HG03196 (cell line): Measurements from ENCODE around the gene GRAMD1B.

Source experiments
- ATAC-seq: cut with Tn5 transposase; IDR thresholded peaks from one replicate; pipeline ENCODE4 v1.9.1; 2021; ENCODE audit not compliant: unreplicated experiment

The GRAMD1B gene

DNA sequence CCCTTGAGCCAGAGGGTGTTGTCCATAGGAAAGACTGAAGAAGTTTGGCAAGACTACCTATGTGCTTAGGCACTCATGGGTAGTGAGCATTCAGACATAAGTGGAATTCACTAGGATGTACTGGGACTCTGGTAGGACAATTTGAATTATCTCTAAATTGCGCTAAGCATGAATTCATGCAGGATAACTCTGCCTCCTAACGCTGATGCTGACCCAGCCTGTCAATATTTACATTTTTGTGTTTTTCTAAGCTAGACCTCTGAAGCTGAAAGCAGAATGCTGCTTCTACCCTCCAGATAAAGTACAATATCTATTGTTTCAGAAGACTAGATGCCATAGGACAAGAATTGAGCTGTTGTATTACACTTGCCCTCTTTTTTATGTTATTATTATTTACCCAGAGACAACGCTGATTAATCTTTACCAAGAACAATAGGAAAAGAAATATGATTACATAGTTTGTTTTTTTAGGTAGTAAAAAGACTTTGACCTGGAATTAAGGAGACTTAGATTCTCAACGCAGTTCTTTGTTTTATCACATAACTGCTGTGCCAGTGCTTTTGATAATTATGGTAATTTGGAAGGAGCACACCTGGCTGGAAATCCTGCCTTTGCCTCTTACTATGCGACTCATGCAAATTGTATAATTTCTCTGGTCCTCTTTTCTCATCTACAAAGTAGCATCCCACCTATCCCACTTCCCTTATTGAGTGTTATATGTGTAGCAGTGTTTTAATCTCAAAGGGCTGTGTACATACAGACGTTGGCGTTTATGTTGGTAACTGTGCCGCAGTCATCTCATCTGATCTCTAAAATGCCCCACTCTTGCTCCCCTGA is 21.2 kb upstream of the GRAMD1B start:
- ATAC-seq = no peak

DNA sequence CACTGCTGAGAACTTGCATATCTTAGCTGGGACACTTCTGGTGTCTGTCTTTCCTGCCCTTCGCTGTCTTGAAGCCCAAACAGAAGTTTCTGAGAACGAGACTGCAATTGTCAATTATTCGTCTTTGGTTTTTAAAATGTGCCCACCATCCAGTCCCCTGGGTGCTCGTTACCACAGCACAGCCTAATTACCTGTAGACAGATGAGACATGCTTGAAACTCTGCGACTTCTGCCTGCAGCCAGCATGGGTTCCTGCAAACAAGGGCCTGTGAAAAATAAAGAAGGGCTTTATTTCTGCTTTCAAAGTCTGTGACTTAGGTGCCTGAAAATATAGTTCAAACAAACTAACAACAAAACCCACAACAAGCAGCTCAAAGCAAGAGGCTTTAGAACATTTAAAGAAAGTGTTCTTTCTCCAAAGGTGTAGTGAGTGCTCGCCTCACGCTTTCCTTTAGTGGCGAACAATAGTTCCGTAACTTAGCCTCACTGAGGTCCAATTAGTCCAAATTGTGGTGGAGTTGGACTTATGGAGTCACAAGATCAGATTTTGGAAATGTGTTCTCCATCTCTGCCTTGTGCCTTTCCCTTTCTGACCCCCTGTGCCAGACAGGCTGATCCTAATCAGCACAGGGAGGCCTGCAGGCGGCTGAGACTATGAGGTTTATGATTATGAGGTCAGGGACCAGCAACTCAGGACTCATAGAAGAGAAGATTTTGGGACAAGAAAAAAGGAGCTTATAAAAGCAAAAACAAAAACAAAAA is 20.4 kb upstream of the GRAMD1B start:
- no peak for ATAC-seq

DNA sequence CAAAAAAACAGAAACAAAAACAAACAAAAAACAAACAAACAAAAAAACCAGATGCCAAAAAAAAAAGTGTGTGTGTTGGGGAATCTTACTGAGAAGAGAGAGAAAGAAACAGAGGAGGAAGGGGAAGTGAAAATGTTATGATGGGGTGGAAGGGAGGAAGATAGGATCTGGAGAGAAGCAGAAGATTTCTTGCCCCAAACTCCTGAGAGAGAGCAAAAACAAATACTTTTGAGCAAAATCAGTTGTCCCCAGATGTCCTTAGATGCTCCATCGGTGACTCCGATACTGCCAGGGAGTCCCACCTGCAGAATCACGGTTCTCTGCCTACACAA is 19.9 kb upstream of the GRAMD1B start:
- ATAC-seq = no peak

DNA sequence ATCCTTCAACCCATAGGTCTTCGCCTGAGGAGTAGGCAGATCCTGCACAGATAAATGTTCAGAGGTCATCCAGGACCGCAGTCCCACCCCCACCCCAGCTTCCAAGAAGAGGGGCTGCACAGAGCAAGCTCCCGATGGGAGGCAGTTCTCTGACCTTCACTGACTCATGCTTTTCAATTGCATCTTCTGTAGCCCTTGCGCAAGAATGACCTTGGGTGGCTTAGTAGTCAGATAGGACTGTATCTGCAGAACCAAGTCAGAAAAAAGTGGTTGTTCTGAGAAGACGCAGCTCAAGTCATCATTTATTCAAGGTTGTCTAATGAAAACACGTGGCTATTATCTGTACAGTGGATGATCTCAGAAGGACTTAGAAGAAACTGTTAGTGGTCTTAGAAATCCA is 16.4 kb upstream of the GRAMD1B start:
- ATAC-seq = no peak

DNA sequence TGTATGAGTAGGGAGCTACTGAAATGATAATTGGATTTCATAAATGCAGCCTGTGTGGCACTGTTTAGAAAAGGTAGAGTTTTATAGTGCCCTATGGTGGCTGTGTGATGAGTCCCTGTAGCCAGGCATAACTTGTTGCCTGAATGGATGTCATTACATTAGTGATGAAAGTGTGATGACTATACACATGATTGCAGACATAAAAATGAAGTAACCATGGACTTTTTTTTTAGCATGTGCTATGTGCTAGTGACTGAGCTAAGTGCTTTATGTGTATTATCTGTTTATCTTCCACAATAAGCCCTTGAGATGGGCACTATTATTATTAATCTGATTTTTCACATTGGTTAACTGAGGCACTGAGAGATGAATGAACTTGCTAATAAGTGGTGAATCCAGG is 13.5 kb upstream of the GRAMD1B start:
- ATAC-seq = no peak

DNA sequence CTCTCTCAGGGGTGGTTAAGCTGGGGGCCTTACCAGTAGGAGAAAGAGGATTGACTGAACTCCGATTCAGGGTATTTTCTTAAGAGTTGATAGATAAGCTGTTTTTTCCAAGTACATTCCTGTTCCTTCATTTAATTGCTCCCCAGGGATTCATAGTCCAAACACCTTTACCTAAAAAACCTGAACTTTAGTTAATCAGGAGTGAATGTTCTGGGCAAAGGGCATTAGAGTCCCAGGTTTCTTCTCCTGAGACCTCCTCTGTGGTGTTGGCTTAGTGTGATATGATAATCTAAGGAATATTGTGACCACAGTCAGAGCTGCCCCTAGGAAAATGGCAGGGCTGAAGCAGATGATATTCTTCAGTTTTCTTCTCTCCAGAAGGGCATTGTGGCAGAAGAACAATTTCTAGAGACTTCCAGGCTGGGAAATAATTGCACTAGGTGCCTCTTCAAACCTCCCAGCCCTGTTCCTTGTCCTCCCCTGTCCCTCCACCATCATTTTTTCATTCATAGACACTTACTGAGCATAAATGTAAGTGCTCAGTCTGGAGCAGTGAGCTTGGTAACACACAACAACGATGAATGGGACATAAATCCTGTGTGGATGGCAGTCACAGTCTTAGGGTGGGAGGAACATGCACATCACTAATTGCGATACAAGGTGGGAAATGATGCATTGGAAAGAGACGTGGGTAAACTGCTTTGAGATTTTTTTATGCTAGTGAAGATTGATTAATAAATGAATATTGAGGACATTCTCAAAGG is 11.5 kb upstream of the GRAMD1B start:
- ATAC-seq = no peak

DNA sequence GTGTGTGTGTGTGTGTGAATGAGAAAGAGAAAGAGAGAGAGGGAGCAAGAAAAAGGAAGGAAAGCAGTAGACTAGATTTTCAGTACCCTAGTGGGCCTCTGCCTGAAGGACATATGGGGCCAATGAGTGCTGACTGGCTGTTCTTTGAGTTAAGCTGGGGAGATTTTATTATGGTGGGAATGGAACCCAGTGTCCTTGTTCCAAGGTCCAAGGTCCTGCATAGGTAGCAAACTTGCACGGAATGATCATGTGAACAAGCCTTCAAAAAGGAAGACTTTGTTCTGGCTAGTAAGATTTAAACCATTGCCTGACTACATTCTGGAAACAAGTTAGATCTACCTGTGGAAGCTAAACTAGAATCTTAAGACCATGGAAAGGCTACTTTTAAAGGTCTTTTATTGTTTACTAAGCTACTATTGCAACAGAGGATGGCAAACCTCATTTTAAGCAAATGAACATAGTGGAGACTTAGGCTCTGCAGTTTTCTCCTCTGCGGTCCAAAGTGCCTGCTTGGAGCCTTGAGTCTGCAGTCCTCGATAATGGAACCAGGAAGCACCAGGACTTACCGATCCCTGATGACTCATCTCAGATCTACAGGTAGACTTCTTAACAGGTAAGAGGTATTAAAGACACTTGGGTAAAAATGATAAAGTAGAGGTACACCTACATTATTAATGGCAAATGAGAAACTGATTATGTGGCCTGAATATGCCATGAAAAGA is 10.2 kb upstream of the GRAMD1B start:
- no peak for ATAC-seq

DNA sequence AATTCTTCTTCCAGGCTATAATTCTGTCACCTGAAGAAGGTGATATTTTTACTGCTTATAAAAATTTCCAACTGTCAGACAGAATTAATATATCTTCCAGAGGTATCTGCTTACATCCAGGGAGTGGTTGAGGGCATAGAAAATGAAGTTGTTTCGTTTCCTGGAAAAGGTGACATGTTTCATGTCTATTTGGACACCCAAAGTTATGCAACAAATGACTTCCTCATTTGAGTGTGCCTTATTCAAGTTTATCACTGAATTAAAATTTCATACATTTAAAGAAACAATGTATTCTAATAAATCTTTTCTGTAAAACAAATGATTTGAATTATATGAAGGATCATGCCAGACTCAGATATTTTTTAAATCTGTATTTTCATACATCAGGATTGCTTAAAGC is 8.5 kb upstream of the GRAMD1B start:
- no peak for ATAC-seq

DNA sequence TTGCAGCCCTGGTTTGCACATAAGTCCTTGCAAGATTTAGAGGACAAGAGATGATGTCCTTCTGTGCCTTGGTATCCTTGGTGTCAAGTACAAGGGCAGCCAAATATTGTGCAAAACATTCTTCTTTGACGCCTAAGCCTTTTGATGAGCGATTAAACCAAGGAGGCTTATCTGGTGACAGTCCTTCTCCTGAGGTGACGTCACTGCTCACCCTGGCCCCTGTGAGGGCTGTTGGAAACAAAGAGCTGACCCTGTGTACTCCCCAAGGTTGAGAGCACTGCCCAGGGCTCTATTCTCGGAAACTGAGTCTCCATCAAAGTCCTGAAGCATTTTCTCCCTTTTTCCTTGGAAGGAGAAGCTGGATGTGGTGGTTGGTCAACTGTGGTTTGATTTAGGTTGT is 4.7 kb upstream of the GRAMD1B start:
- ATAC-seq = no peak

DNA sequence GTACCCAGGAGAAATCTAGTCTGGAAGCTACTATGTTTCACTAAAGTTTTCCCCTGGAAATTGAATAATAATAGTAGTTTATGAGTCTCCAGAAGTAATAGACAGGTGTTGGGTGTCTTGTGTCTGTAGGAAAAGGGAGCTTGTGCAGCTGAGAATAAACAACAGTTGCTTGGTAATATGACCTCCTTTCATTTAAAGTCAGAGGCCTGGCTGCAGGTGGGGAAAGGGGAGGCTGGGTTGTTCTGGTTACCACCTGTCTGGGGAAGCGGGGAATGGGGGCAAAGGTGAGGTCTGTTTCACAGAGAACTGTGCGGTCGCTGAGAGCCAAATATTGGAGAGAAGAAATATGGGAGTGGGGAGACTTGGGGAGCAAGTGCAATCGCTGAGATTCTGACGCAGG is 3.3 kb upstream of the GRAMD1B start:
- no peak for ATAC-seq

DNA sequence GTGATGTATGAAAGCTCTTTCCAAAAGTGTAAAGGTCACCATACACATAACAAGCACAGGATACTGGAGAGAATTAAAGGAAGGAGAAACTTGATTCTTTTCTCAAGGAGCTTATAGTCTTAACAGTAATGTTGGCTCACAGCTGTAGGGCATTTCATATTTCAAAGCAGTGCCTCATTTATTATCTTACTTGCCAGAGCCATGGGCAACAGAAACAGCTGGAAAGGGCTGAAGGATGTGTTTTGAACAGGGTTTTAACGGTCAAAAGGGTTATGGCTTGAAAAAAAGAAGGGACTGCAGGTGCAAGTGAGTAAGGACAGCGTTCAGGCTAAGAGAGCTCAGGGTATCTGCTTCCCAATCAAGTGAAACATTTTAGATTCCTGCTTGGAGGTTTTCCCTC is 2.7 kb upstream of the GRAMD1B start:
- no peak for ATAC-seq

DNA sequence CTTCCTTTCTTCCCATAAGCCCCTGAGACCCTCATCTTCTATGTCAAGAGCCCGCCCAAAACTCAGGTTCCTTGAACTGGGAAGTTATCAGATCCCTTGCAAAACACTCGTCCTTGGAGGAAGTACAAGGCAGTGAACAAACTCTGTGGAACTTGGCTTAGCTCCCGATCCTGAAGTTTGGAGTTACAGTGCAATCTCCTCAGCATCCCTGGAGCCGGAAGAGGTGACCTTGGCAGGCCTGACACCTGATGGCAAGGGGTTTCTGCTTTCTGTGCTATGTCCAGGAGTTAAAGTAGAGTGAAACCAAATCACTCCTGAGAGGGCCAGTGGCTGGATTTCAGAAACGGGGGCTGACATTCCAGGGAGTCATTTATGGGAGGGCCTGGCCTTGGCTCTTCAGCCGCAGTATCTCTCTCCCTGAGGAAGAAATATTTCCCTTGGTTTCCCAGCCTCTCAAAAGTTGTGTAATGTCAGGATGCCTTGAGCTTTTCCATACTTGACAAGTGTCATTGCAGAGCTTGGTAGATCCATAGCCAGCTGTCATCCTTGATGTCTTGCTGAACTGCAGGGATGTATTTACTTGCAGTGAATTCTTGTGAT is 1.9 kb upstream of the GRAMD1B start:
- no peak for ATAC-seq

DNA sequence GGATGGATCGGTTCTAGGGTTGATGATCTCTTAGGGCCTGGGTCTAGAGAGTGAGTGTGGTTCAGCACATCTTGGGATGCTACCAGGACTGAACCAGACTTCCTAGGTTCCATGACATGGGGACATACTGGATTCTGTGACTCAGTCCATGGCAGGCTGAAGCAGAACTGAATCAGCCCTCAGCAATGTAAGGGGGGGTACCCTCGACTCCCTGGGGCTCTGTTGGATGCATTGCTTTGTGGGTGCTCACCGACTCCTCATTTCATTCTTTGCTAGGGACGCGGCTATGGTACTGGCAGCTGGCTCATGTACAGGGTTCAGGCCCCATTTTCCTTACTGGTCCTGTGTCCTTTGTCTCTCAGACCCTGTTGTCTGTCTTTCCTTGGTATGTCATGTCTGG is 733 bp upstream of the GRAMD1B start:
- no peak for ATAC-seq

DNA sequence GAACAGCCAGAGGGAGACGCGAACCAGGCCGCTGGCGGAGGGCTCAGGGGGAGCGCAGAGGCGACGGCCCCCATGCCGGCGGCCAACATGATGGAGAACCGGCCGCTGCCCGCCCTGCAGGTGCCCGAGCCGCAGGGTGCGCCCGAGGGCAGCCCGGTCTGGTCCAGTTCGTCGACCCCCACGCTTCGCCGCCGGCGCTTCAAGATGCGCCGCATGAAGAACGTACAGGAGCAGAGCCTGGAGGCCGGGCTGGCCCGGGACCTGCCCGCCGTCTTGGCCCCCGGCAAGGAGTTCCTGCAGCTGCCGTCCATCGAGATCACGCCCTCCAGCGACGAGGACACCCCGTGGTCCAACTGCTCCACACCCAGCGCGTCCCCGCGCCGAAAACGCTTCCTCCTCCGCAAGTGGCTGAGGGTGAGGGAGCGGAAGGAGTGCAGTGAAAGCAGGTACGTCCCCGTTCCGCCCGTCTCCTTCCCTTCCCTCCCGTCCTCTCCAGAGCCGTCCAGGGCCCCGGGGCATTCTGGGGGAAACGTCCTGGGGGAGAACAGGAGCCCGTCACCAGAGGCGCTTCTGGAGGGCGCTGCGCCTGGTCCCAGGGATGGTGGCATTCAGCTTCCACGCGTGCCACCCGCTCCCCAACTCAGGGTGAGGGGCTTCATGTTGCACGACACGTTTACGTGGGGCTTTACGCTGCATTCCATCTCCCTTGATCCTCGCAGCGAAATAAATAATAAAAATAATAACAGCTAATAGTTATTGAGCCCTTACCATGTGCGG is 840 bp downstream of the GRAMD1B start:
- ATAC-seq = peak; percentile 48

DNA sequence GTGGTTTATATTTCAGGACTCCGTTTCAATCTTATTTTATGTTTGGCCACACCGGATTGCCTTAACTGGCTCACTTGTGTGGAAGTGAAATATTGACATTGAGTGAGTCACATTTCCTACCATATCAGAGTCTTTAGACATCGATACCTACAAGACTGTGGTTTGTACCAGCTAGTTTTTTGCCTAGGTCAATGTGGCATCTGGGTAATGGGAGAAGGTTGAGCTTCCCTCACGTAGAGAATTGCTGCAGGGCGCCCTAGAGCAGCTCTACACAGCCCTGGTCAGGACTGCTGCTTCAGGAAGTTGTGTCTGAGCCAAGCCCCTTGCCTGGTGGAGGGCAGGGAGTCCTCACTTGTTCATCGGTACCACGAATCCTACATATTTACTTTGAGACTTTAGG is 1.6 kb downstream of the GRAMD1B start:
- no peak for ATAC-seq

DNA sequence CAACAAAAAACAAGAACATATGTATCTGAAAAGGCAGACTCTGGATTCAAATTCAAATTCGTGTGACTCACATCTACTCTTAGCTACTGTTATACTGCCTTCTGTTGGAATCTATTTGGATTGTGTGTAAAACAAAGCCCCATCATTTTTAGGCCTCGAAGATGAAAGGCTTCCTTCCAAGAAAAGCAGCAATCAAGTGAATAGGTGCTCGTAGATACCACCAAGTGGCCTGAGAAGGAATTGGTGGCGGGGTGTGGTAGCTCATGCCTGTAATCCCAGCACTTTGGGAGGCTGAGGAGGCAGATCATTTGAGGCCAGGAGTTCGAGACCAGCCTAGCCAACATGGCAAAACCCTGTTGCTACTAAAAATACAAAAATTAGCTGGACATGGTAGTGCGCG is 4.2 kb downstream of the GRAMD1B start:
- ATAC-seq = no peak

DNA sequence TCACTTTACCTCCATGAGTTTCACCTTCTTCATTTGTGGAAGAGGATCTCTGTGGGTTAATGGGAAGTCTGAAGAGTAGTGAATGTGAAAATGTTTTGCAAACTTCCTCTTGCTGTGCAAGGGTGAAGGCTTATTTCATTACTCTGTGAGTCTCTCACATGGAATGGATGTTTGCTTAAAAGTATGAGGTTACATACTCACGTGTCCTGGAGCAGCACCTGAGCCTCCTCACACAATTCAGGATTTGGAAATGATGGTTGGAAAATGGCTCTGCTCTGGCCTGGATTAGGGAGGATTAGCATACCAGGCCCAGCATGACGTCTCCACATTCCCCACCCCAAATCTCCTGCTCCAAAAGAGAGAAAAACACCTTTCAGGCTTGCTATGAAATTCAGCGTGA is 4.8 kb downstream of the GRAMD1B start:
- ATAC-seq = no peak

DNA sequence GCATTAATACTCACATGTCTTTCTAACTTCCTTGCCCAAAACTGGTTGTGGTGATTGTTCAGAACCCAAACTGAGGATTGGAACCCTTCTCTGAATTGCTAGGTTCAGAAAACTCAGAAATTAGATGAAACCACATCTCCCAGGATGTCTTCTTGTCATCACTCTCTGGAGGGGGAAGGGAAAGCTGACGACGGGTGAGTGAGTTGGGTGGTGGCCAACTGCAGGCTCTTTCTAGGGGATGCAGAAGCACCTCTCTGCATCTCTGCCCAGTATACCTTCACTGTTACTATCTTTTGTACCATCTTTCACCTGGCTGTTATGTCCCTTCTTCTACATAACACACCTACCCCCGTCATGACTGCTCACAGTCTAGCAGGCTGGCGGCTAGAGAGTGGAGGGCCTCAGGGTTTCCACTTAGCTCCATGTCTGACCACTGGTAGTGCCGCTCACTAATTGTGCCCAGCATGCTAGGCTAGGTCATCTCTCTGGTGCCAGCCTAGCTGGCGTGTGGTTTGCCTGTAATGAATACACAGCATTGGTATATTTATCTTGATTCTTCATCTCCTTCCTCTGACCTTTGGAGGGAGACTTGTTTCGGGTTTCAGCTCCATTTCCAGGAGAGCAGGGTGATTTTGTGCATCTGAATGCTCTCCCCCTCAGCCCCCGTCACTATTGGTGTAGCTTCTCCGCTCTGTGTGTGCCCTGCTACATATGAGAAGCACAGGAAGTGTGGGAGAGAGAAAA is 7.3 kb downstream of the GRAMD1B start:
- no peak for ATAC-seq

DNA sequence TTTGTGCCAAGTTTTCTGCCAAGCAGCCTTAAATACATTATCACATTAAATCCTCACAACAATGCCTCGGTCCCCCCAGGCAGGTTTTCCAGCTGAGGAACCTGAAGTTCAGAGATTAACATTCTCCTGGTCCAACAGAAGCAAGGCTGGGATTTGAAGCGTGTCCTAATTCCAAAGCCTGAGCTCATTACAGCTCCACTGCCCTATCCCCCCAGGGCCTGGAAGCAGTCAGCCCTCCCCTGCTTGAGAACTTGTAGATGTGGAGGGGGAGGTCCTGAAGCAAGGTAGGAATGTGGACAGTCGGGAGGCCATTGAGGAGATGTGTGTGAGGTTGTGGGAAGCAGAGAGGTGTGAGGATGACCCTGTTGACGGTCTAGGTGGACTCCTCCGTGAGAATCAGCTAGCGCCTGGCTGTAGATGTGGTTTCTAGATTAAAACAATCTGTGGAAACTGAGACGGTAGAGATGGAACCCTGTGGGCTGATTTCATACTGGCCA is 8.1 kb downstream of the GRAMD1B start:
- no peak for ATAC-seq
